Mesothelial cell of epicardium (in vitro differentiated cells): ENCODE results near the gene CSTPP1. TPM values are rescaled to one million over a fixed set of nuclear protein-coding genes. Genes with fewer than 3 reads are reported as not detected.

ENCODE experiments used
- DNase-seq, 2 experiments: peaks; one replicate each; pipeline ENCODE4 v3.0.0; 2021; ENCODE audit warnings: low spot score in 2 of 2; ENCODE audit not compliant: unreplicated experiment in 2 of 2
- H3K27ac Mint-ChIP-seq: 2 replicates; pipeline ENCODE4 v1.8.0; 2021; ENCODE audit warnings: mixed read lengths
- H3K27me3 Mint-ChIP-seq: 2 replicates; pipeline ENCODE4 v1.8.0; 2021; ENCODE audit warnings: low read depth, mixed read lengths
- H3K36me3 Mint-ChIP-seq: 2 replicates; pipeline ENCODE4 v1.8.0; 2021; ENCODE audit warnings: mixed read lengths
- H3K4me1 Mint-ChIP-seq: 2 replicates; pipeline ENCODE4 v1.8.0; 2021; ENCODE audit warnings: mixed read lengths
- H3K4me3 Mint-ChIP-seq: 2 replicates; pipeline ENCODE4 v1.8.0; 2021; ENCODE audit warnings: mild to moderate bottlenecking, moderate library complexity, mixed read lengths
- H3K9me3 Mint-ChIP-seq: 2 replicates; pipeline ENCODE4 v1.8.0; 2021; ENCODE audit warnings: mixed read lengths
- CTCF ChIP-seq: fragments of 200-600 bp; sonication (generic); IDR thresholded peaks from one replicate; pipeline ENCODE4 v1.5.0; 2021; ENCODE audit warnings: antibody characterized with exemption; ENCODE audit not compliant: unreplicated experiment
- total RNA-seq: library from RNA; stranded (reverse); gene quantifications from 3 replicates; pipeline ENCODE4 v1.2.1, GENCODE V29; 2021

Gene CSTPP1
- total RNA-seq, 1 donor from 2014 or later: 44.0 TPM

DNA sequence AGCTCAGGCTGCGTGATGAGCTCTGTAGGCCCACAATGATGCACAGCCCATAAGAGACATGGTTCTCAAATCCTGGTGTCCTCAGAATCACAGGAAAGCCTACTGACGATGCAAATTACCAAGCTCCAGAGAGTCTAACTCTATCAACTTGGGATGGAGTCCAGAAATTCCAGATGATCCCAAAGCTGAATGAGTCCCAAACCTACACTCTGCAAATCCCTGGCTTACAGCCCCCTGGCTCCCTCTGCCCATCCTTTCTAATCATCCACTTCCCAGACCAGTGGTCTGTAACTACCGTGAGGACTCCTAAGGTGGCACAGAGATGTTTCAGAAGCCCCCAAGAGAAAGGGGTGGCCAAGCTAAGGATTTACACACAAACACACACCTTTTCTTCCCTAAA lies 226.6 kb downstream of the CSTPP1 start:
- H3K4me3 Mint-ChIP-seq: no peak overlapping the region
- no peak for DNase-seq
- TF ChIP-seq CTCF: no peak
- no peaks in the 10 kb centered on the region for H3K4me1 Mint-ChIP-seq
- peaks cover 3% of the 10 kb centered on the region for H3K36me3 Mint-ChIP-seq
- no peak overlapping the region for H3K27ac Mint-ChIP-seq
- H3K9me3 Mint-ChIP-seq: no peaks in the 10 kb centered on the region
- no peaks in the 10 kb centered on the region for H3K27me3 Mint-ChIP-seq

- no peak overlapping the region for H3K27ac Mint-ChIP-seq
- H3K4me3 Mint-ChIP-seq: no peak overlapping the region
- H3K36me3 Mint-ChIP-seq: peaks cover 4% of the 10 kb centered on the region
- no peak for DNase-seq
- no peak for TF ChIP-seq CTCF
- no peaks in the 10 kb centered on the region for H3K4me1 Mint-ChIP-seq
- H3K9me3 Mint-ChIP-seq: no peaks in the 10 kb centered on the region
- no peaks in the 10 kb centered on the region for H3K27me3 Mint-ChIP-seq
Observed at GRCh38 chr11:47163898-47164297, 227.3 kb downstream of the CSTPP1 start.

DNA sequence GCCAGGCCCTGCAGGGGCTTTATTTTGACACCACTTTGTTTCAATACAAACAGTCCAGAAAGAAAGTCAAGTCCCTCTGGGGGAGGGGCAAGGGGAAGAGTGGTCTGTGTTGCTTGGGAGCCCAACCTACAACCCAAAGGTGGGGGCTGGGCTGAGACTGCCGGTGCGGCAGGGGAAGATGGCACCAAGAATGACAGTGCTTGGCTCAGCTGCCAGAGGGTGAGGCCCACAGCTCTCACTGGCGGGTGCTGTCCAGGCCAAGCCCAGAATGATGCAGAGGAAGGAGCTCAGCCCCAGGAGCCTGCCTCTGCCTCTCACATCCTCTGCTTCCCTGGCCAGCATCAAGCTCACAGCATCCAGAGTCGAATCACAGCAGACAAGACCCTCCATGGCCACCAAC lies 227.8 kb downstream of the CSTPP1 start:
- TF ChIP-seq CTCF: no peak
- no peaks in the 10 kb centered on the region for H3K4me1 Mint-ChIP-seq
- no peak for DNase-seq
- peaks cover 4% of the 10 kb centered on the region for H3K36me3 Mint-ChIP-seq
- H3K27ac Mint-ChIP-seq: no peak overlapping the region
- no peaks in the 10 kb centered on the region for H3K9me3 Mint-ChIP-seq
- no peaks in the 10 kb centered on the region for H3K27me3 Mint-ChIP-seq
- no peak overlapping the region for H3K4me3 Mint-ChIP-seq

GRCh38 chr11:47165253-47165840 lies 228.8 kb downstream of the CSTPP1 start:
- Mint-ChIP-seq H3K4me3 (no peak overlapping the region), H3K9me3 (no peaks in the 10 kb centered on the region)

DNA sequence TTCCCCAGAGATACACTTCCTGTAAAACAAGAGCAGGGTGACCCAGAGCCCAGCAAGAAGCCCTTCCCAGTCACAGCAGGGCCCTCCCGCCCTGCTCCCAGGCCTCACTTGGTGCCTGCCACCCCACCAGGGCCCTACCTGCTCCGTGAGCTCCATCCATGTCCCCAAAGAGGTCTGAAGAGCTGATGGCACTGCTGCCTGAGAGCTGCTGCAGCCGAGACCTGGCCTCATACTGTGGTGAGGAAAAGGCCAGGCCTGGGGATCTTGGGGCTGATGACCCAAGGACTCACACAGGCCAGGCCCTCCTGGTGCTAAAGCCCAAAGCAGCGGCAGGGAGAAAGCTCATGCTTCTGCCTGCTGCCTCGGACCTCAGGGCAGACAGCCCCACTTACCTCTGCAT lies 229.8 kb downstream of the CSTPP1 start:
- no peak overlapping the region for H3K27ac Mint-ChIP-seq
- H3K27me3 Mint-ChIP-seq: no peaks in the 10 kb centered on the region
- no peaks in the 10 kb centered on the region for H3K9me3 Mint-ChIP-seq
- no peak overlapping the region for H3K4me3 Mint-ChIP-seq
- DNase-seq: no peak
- no peak for TF ChIP-seq CTCF
- no peaks in the 10 kb centered on the region for H3K4me1 Mint-ChIP-seq
- H3K36me3 Mint-ChIP-seq: peaks cover 9% of the 10 kb centered on the region

More at GRCh38 chr11:47165253-47165840, 228.8 kb downstream of the CSTPP1 start:
- H3K27ac Mint-ChIP-seq: no peak overlapping the region
- no peaks in the 10 kb centered on the region for H3K4me1 Mint-ChIP-seq
- DNase-seq: no peak
- no peaks in the 10 kb centered on the region for H3K27me3 Mint-ChIP-seq
- peaks cover 4% of the 10 kb centered on the region for H3K36me3 Mint-ChIP-seq
- no peak for TF ChIP-seq CTCF
